NCI-H1694 treated with DMSO at 0.1 percent for 48 hours (cell line): Measurements from ENCODE around the gene PDE4D.
"Not testable (repeated sequence)": the region's sequence is repeated elsewhere in the genome, so short reads cannot be mapped to it uniquely, and the experiment has no call there.

Experiments used
- DNase-seq: peaks from one replicate; lab custom pipeline; 2025; lab: John Stamatoyannopoulos, UW

The PDE4D gene

DNA sequence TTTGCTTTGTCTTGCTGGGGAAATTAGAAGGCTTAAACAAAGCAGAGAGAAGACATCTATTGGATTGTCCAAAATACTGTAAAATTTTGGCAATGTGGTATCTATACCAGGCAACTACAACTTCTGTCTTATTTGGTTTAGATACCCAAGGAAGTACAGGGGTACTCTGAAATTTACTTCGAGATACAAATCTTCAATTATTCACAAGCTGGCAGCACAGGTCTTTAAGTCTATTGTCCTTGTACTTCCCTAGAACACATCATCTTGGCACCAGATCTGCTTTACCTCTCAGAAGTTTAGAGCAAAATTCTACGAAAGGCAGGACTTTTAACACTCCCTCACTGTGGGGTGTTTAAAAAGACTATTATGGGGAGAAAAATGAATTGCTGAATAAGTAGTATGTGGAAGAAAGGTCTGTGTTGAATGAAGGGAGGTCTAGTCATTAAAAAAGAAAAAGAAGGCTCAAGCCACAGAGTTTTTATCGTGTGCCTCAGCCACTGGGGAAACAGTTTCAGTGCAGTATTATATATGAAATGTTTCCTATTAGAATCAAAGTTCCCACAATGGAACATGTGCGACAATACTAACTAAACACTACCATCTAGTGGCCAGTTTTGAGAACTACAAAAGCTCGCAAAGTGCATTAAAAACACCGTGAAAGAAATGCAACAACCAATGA, 93.7 kb downstream of the PDE4D start:
- DNase-seq = peak; percentile 68

DNA sequence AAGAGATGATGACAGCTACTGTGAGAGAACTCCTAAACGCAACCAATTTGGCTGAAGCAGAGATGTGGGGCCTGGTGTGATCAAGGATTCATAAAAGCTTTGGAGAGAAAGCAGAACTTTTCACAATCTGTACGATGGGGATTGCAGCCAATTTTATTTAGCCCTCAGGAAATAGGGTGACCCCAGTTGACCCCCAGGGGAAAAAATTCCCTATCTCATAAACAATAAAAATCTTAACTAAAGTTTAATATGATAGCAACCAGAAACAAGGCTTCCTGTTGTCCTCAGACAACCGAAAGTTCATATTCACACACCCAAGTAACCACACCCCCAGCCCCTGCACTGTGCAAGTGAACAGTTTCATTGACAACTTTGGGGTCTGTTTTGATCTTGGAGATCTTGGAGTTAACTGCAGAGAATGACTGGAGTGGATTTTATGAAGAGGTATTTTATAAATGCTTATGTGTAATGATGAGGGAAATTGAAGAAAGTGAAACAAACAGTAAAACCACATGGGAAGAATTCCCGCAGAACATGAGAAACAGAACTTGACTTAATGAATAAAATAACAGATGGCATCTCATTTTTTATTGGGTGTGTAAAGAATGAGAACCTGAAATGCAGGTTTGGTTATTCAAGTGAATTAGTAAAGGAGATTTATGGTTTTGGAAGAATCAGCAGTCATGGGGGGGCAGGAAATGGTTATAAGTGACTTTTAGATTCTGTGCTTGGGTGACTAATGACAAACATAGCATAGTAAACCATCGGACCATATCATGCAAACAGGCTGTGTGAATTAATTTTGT, 94.5 kb downstream of the PDE4D start:
- DNase-seq = peak; percentile 43

DNA sequence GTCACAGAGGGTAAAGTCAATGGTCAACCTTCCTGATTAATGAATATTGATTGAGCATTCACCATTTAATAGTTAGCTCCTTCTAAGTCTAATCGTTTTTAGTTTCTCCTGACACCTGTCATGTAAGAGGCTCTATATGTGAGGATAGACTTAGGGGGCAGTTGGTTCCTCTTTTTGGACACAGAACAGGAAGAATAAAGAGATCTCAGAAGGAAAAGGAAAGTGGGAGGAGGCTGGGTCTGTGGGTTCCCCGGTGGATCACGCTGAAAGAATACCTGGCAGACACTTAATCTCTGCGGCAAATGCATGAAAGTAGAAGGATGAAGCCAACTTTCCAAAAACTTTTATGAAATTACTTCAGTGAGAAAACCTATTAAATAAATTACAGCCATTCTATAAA, 98.4 kb downstream of the PDE4D start:
- no peak for DNase-seq

DNA sequence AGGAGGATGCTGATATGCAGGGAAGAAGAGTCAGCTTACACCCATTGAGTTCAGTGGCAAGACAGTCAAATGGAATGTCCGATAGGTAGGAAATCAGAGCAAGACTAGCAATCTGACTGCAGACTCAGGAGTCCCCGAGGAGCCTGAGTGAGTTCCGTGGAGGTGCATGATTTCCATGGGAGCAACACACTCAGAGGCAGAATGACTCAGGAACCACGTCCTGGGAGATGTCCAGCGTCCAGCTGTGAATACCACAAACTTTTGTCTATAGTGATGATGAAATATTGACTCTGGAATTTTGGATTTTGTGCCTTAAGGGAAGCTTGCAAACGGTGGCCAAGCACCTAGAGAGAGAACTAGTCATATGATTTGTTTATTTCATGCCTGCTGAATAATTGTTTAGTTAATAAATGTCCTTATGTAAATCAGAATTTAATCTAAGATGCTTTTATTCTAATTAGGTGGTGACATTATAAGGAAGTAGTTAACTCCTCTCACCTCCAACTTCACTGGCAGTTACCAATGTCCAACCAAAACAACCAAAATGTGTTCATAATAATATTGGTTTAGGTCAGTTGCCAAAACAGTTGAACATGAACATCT, 100.4 kb downstream of the PDE4D start:
- no peak for DNase-seq

DNA sequence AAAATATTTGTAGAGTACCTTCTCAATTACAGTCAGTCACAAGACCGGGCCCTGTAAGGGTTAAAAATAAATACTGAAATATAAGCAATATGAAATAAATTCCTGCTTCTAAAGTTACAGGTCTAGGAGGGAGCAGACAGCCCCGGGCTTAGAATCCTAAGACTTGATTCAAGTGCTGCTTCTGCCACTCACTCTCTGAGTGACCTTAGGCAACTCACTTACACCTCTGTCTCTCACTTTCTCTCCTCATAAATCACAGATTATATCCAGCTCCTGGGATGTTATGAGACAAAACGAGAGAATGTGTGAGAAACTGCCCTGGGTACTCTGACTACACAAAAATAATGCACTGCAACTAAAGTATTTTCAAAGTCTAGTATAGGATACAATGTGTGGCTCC, 101.9 kb downstream of the PDE4D start:
- no peak for DNase-seq

DNA sequence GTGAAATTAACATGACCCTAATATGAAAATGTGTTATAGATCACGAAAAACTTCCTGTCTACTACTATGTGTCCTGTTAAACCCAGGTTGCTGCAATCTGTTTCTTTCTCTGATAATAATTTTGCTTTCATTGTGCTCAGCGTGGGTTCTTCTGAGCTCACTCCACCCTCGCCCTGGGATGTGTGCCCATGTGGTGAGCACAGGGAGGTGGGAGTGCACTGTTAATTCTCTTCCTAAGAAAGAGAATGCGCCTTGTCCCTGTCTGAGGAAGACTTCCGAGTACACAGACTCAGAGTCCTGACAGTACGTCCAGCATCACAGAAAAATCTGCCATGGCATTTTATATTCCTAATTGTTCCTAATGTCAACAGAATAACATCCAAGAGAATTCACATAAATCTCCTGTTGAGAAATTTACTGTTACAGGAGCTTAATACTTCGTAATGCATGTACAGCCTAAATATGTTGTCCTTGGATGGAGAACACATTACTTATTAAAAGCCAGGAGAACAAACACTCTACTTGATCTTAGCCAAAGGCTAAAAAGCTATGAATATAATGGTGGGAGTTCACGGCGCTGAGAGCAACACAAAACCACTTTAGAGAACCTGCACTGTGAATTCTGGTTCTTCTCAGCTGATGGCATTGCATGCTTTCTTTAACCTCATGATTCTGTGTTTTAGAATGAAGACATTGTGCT, 102.6 kb downstream of the PDE4D start:
- no peak for DNase-seq

- no peak for DNase-seq
Measured at GRCh38 chr5:59790376-59790775, 103.2 kb downstream of the PDE4D start.

GRCh38 chr5:59789894-59790293, 103.6 kb downstream of the PDE4D start:
- DNase-seq = no peak

DNA sequence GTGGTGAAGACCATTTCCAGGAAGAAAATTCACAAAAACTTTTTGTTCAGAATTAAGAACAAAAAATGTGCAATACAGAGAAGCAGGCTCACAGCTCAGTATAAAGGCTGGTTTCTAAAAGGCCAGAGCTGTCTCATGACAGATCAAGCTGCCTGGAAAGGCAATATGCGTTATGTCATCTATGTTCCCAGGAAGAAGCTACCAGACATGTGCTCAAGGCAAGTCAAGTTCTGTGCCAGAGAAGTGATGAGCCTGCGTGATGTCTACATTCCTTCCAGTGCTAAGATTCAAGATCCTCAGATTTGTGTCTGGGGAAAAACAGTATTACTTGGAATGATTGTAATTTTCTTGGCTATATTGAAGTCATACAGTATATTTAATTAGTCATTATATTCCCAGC, 104.3 kb downstream of the PDE4D start:
- DNase-seq = no peak

DNA sequence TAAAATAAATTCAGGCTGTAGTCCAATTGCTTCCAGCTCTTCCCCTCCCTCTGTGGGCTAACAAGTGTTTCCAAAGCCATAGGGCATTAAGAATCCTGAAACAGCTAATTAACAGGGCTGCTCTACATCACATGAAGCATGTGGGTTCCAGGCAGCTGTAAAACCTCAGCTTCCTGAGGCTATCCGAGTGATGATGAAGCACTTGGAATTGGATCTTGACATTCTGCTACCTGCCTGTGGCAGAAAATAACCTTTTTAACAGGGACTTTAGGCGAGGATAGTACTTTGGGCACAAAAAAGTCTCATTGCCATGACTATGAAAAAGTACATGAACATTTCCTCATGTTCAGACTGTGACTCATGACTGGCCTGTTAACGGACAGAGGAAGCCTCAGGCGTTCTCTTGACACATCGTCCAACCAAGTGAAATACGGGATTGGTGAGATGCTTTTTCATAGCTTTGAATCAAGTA, 107.2 kb downstream of the PDE4D start:
- DNase-seq = no peak

GRCh38 chr5:59785676-59786333, 107.7 kb downstream of the PDE4D start:
- DNase-seq = no peak

GRCh38 chr5:59784708-59785107, 108.8 kb downstream of the PDE4D start:
- not testable (repeated sequence) for DNase-seq

- no peak for DNase-seq
Measured at GRCh38 chr5:59783264-59783663, 110.3 kb downstream of the PDE4D start.

- no peak for DNase-seq
Measured at GRCh38 chr5:59782856-59783255, 110.7 kb downstream of the PDE4D start.

DNA sequence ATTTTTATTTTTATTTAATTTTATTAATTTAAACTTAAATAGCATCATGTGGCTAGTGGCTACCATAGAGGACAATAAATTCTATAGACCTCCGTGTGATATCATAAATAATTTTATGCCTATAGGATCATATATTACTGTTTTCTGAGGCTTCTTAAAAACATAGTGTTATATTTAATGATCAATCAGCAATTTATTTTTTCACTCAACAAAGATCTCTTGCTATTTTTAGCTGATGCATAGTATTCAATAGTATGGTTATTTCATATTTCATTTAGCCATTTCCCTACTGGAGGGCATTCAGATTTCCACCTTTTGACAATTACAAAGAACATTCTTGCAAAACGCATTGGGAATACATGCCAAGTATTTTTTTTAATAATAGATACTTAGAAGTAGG, 114.1 kb downstream of the PDE4D start:
- no peak for DNase-seq

- no peak for DNase-seq
Measured at GRCh38 chr5:59777028-59777427, 116.5 kb downstream of the PDE4D start.

- no peak for DNase-seq
Measured at GRCh38 chr5:59773294-59773693, 120.2 kb downstream of the PDE4D start.

- no peak for DNase-seq
Measured at GRCh38 chr5:59772757-59773156, 120.8 kb downstream of the PDE4D start.

DNA sequence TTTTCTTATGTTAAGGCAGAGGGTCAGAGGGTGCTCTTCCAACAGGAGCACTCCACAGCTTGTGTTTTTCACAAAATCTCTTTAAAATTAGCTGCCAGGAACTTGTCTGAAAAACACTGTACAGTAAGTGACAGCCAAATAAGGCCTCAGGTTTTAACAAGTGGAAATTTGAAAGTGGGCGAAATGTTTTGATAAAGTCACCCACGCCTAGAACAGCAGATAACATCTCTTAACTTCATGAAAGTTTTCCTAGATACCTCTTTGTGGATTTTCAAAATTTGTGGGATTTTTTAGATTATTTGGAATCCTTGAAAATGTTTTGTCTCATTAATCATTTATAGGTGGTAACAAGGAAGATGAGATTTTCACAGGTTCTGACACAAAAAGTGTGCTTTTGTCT, 121.3 kb downstream of the PDE4D start:
- no peak for DNase-seq

DNA sequence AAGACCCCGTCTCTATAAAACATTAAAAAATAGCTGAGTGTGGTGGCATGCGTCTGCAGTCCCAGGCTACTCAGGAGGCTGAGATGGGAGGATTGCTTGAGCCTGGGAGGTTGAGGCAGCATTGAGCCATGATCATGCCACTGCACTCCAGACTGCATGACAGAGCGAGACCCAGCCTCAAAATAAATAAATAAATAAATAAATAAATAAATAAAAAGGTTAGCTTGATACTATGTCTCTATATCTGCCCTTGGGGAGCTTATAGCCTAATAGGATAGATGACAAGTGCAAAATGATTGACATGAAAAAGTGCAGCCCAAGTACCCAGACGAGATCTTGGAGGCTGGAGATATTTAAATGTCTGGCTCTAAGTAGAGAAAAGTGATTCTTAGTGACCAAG, 122.6 kb downstream of the PDE4D start:
- DNase-seq = no peak

DNA sequence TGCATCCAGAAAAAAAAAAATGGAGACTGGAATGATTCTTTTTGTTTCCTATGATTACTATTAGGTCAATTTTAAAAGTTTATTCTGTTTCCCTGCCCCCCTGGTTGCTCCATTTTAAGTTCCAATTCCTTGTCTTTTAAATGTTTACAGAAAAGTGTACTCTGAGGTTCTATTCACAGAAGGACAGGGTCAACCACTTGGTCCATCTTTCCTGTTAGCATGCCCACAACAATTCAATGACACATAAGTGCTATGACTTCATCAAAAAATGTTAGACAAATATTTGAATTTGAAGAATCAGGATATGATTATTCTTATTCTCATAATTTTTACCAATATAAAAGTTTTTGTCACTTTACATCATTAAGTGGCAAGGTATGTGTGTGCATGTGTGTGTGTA, 123.7 kb downstream of the PDE4D start:
- DNase-seq = no peak

DNA sequence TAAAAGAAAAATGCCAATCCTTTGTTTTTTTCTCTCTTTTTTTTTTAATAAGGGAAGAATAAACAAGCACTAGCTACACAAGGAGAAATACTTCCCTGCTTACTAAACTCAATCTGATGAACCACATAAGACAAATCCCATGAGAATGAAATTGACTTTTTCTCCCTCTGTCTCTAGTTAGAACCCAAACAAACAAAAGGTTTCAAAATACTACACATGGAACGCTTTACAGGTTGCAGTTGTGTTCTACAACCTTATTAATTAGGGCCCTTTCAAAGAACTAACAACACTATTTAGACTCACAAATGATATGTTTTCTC, 124.5 kb downstream of the PDE4D start:
- DNase-seq = peak; percentile 52
